ENCODE measurements around the gene KLHL29. TPM values are rescaled to one million over a fixed set of nuclear protein-coding genes. Genes with fewer than 3 reads are reported as not detected.

Gene KLHL29
- total RNA-seq, 2 experiments from 2014 or later, result 2.5 to 2.7 TPM

GRCh38 chr2:23553561-23553960, 168.6 kb downstream of the KLHL29 start:
- Mint-ChIP-seq H3K9me3 (no peaks in the 10 kb centered on the region), H3K27ac (no peak overlapping the region), H3K36me3 (ENCODE audit: low read depth) (no peaks in the 10 kb centered on the region), H3K4me3 (no peak overlapping the region), H3K4me1 (ENCODE audit: low read depth) (no peaks in the 10 kb centered on the region), H3K27me3 (no peaks in the 10 kb centered on the region)
- ATAC-seq (ENCODE audit: poor library complexity) (no peak), DNase-seq (no peak)
- TF ChIP-seq, protein P1, sequence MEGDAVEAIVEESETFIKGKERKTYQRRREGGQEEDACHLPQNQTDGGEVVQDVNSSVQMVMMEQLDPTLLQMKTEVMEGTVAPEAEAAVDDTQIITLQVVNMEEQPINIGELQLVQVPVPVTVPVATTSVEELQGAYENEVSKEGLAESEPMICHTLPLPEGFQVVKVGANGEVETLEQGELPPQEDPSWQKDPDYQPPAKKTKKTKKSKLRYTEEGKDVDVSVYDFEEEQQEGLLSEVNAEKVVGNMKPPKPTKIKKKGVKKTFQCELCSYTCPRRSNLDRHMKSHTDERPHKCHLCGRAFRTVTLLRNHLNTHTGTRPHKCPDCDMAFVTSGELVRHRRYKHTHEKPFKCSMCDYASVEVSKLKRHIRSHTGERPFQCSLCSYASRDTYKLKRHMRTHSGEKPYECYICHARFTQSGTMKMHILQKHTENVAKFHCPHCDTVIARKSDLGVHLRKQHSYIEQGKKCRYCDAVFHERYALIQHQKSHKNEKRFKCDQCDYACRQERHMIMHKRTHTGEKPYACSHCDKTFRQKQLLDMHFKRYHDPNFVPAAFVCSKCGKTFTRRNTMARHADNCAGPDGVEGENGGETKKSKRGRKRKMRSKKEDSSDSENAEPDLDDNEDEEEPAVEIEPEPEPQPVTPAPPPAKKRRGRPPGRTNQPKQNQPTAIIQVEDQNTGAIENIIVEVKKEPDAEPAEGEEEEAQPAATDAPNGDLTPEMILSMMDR (IDR thresholded peaks at IDR 0.05), result no peak
- H3K27ac ChIP-seq (ENCODE audit: low read depth in 1 of 2, low read length in 2 of 2), result no peak overlapping the region
- no peaks in the 10 kb centered on the region for H3K4me1 ChIP-seq (ENCODE audit: insufficient read depth, low read length)
- no peaks in the 10 kb centered on the region for H3K27me3 ChIP-seq (ENCODE audit: control insufficient read depth in 1 of 2, insufficient read depth in 2 of 2, low read length in 2 of 2)
- H3K4me3 ChIP-seq (ENCODE audit: low read length), result no peak overlapping the region
- ChIA-PET CTCF (no interaction called here), POLR2A (no interaction called here)
- intact Hi-C loops (cut with DNase I, micrococcal nuclease), result no loop called here
- H3K9me3 ChIP-seq (ENCODE audit: control insufficient read depth in 1 of 2, insufficient read depth in 1 of 2, low read length in 2 of 2), result no peaks in the 10 kb centered on the region
- no peaks in the 10 kb centered on the region for H3K36me3 ChIP-seq (ENCODE audit: insufficient read depth, low read length)

DNA sequence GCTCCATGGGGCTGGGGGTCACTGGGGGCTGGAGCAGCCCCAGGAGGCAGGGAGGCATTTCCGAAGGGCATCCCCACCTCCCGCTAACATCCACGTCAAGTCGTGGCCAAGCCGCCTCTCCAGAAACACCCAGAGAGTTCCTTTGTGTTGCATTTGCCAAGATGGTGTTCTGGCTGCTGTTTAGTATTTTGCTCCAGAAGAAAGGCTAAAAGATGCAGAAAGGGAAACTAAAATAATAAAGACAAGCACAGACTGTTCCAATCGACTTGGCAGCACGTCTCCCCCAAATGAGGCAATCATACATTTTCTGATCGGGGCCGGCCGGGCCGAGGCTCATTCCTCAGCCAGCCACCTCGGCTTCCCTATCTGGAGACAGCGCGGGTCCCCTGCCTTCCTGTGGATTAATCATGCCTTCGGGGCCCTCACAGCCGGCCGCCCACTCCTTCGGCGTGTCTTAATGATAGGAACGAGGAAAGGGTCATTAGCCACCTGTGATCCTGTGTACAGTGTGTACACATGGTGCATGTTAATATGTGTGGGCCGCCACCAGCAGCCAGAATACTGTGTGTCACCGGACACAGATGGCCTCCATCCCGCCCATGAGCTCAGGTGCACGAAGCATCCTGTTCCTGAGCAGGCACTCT, 169.2 kb downstream of the KLHL29 start:
- Mint-ChIP-seq H3K9me3 (no peaks in the 10 kb centered on the region), H3K36me3 (ENCODE audit: low read depth) (no peaks in the 10 kb centered on the region), H3K4me1 (ENCODE audit: low read depth) (no peaks in the 10 kb centered on the region), H3K27ac (no peak overlapping the region), H3K27me3 (no peaks in the 10 kb centered on the region), H3K4me3 (no peak overlapping the region)
- Histone ChIP-seq H3K27me3 (ENCODE audit: control insufficient read depth in 1 of 2, insufficient read depth in 2 of 2, low read length in 2 of 2) (no peaks in the 10 kb centered on the region), H3K36me3 (ENCODE audit: insufficient read depth, low read length) (no peaks in the 10 kb centered on the region), H3K27ac (ENCODE audit: low read depth in 1 of 2, low read length in 2 of 2) (no peak overlapping the region), H3K4me3 (ENCODE audit: low read length) (no peak overlapping the region), H3K4me1 (ENCODE audit: insufficient read depth, low read length) (no peaks in the 10 kb centered on the region), H3K9me3 (ENCODE audit: control insufficient read depth in 1 of 2, insufficient read depth in 1 of 2, low read length in 2 of 2) (no peaks in the 10 kb centered on the region)
- no peak for ATAC-seq (ENCODE audit: poor library complexity)
- intact Hi-C loops (cut with DNase I, micrococcal nuclease), result no loop called here
- DNase-seq, result no peak
- POLR2A ChIA-PET, result no interaction called here
- TF ChIP-seq, protein P1 (IDR thresholded peaks at IDR 0.05), result no peak
- CTCF ChIA-PET, result no interaction called here

DNA sequence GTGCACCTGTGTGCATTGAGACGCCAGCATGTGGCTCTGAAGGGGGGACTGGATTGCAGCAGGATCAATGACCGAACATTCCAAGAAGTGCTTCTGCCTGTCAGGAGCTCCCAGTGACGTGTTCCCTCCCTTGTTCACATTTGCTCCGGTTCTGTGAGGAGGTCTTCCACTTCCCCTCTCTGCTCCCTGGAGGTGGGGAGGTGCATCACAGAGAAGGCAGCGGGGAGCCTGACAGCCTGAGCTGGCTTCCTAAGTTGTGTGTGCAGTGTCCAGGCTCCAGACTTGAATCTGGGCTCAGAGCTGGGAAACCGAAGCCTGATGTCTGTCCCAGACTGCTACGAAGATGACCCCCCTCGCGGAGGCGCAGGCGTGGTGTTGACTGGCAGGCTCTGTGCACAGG, 171.0 kb downstream of the KLHL29 start:
- no peaks in the 10 kb centered on the region for H3K4me1 Mint-ChIP-seq (ENCODE audit: low read depth)
- intact Hi-C loops (cut with DNase I, micrococcal nuclease), result no loop called here
- TF ChIP-seq, protein P1 (IDR thresholded peaks at IDR 0.05), result no peak

More for the DNA sequence above, 171.0 kb downstream of the KLHL29 start:
- Mint-ChIP-seq H3K9me3 (no peaks in the 10 kb centered on the region), H3K4me3 (no peak overlapping the region), H3K36me3 (ENCODE audit: low read depth) (no peaks in the 10 kb centered on the region), H3K27ac (no peak overlapping the region), H3K27me3 (no peaks in the 10 kb centered on the region)
- ChIA-PET POLR2A (no interaction called here), CTCF (no interaction called here)
- Histone ChIP-seq H3K9me3 (ENCODE audit: control insufficient read depth in 1 of 2, insufficient read depth in 1 of 2, low read length in 2 of 2) (no peaks in the 10 kb centered on the region), H3K27ac (ENCODE audit: low read depth in 1 of 2, low read length in 2 of 2) (no peak overlapping the region), H3K36me3 (ENCODE audit: insufficient read depth, low read length) (no peaks in the 10 kb centered on the region), H3K4me1 (ENCODE audit: insufficient read depth, low read length) (no peaks in the 10 kb centered on the region), H3K4me3 (ENCODE audit: low read length) (no peak overlapping the region), H3K27me3 (ENCODE audit: control insufficient read depth in 1 of 2, insufficient read depth in 2 of 2, low read length in 2 of 2) (no peaks in the 10 kb centered on the region)
- DNase-seq (no peak), ATAC-seq (ENCODE audit: poor library complexity) (no peak)
